ENCODE results near the gene RSRC1.
"Not testable (repeated sequence)": the region's sequence is repeated elsewhere in the genome, so short reads cannot be mapped to it uniquely, and the experiment has no call there.

The RSRC1 gene

DNA sequence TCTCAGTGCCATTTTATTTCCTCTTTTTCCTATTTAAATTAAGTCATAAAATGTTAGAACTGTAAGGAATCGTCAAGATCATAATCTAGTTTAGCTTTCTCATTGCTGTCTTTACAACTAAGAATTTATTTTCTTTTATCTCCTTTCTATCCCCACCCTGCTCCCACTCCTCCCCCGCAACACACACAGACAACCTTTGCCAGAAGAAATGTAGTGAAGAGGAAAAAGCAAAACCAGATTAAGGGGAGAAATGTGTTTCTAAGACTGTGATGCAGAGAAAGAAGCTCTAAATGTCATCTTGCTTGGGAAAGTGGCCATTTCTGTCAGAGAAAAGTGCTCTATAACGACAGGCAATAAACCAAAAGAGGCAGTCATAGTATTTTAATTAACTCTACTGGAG, 382.8 kb downstream of the RSRC1 start:
- no peak for DNase-seq (ENCODE audit: low spot score)
- no peak for TF ChIP-seq CTCF (IDR thresholded peaks at IDR 0.05)
- no peak overlapping the region for H3K4me3 ChIP-seq
- no peak overlapping the region for H3K27ac ChIP-seq

DNA sequence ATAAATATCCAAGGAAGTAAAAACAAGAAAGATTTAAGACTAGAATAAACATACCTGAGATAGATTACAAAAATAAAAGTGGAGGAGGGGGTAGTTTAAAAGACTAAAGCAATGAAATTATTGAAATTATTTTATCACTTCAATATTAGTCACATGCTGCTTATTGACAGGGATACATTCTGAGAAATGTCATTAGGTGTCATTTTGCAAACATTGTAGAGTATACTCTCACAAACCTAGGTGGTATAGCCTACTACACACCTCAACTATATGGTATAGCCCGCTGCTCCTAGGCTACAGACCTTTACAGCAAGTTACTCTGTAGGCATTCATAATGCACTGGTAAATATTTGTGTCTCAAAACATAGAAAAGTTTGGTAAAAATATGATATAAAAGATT, 384.0 kb downstream of the RSRC1 start:
- no peak overlapping the region for H3K27ac ChIP-seq
- no peak overlapping the region for H3K4me3 ChIP-seq
- TF ChIP-seq CTCF (IDR thresholded peaks at IDR 0.05), result no peak
- DNase-seq (ENCODE audit: low spot score), result no peak

DNA sequence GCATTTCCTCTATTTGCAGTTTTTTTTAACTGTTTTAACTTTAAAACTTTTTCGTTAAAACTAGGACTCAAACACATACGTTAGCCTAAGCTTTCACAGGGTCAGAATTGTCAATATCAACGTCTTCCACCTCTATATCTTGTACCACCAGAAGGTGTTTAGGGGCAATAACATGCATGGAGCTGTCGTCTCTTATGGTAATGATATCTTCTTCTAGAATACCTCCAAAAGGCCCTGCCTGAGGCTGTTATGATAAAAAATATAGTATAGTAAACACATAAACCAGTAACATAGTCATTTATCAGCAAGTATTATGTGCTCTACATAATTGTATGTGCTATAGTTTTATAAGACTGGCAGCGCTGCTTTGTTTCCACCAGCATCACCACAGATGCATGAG, 384.8 kb downstream of the RSRC1 start:
- DNase-seq (ENCODE audit: low spot score), result no peak
- H3K4me3 ChIP-seq, result no peak overlapping the region
- H3K27ac ChIP-seq, result no peak overlapping the region
- TF ChIP-seq CTCF (IDR thresholded peaks at IDR 0.05), result no peak

GRCh38 chr3:158495398-158495902, 385.6 kb downstream of the RSRC1 start:
- H3K27ac ChIP-seq; DNase-seq (ENCODE audit: low spot score); H3K4me3 ChIP-seq: not testable (repeated sequence)

- Histone ChIP-seq H3K27ac (no peak overlapping the region), H3K4me3 (no peak overlapping the region)
- TF ChIP-seq CTCF (IDR thresholded peaks at IDR 0.05), result no peak
- DNase-seq (ENCODE audit: low spot score), result no peak
Measured at GRCh38 chr3:158505117-158505516, 395.2 kb downstream of the RSRC1 start.

- Histone ChIP-seq H3K4me3 (no peak overlapping the region), H3K27ac (no peak overlapping the region)
- DNase-seq (ENCODE audit: low spot score), result no peak
- no peak for TF ChIP-seq CTCF (IDR thresholded peaks at IDR 0.05)
Measured at GRCh38 chr3:158506456-158506855, 396.6 kb downstream of the RSRC1 start.

GRCh38 chr3:158508481-158508880, 398.6 kb downstream of the RSRC1 start:
- no peak for DNase-seq (ENCODE audit: low spot score)
- Histone ChIP-seq H3K27ac (no peak overlapping the region), H3K4me3 (no peak overlapping the region)
- TF ChIP-seq CTCF (IDR thresholded peaks at IDR 0.05), result no peak

DNA sequence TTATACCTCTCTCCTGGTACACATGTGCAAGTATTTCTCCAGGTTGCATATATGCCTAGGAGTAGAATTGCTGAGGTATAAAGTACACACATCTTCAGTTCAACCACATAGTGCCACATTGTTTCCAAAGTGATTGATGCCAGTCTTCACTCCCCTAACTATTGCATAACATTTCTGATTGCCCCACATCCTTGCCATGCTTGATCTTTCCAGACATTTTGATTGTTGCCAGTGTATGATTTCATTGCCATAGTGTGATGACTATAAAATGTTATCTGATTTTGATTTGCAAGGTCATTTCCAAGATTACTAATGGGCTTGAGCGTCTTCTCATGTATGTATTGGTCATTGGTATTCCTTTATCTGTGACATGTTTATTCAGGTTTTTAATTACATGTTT, 400.0 kb downstream of the RSRC1 start:
- Histone ChIP-seq H3K4me3 (no peak overlapping the region), H3K27ac (no peak overlapping the region)
- no peak for TF ChIP-seq CTCF (IDR thresholded peaks at IDR 0.05)
- no peak for DNase-seq (ENCODE audit: low spot score)

- not testable (repeated sequence) for H3K4me3 ChIP-seq; DNase-seq (ENCODE audit: low spot score); H3K27ac ChIP-seq
Measured at GRCh38 chr3:158516729-158517128, 406.8 kb downstream of the RSRC1 start.
